Ovary (tissue), 9 donors: Measurements from ENCODE around the gene MAD1L1. TPM values are rescaled to one million over a fixed set of nuclear protein-coding genes. Genes with fewer than 3 reads are reported as not detected.
A peak's percentile ranks its signal among the peaks of the same experiment; 100 is the strongest.

ENCODE experiments used
- DNase-seq, 5 donors: peaks; one replicate each; pipeline ENCODE4 v3.0.0-alpha.2; 2019 to 2020
- H3K27ac ChIP-seq, 2 donors: fragments of 200-600 bp; one replicate each; pipeline versions ENCODE4 v1.5.1 to v1.8.0; 2019 to 2022
- H3K27me3 ChIP-seq: fragments of 200-600 bp; one replicate; pipeline ENCODE4 v1.8.0; 2022
- H3K36me3 ChIP-seq: fragments of 200-600 bp; sonication (generic); one replicate; pipeline ENCODE4 v1.5.1; 2019
- H3K4me1 ChIP-seq: one replicate; pipeline ENCODE4 v1.8.1; 2013; ENCODE audit warnings: mild to moderate bottlenecking, moderate library complexity; ENCODE audit not compliant: insufficient read depth
- H3K4me3 ChIP-seq: fragments of 200-600 bp; sonication (generic); one replicate; pipeline ENCODE4 v1.5.1; 2017
- H3K9me3 ChIP-seq, 2 donors: fragments of 200-600 bp in 1 of 2; sonication (generic) in 1 of 2; one replicate each; pipeline versions ENCODE4 v1.5.1 to v1.8.1; 2013 to 2019; ENCODE audit warnings: mild to moderate bottlenecking in 1 of 2, moderate library complexity in 1 of 2
- CTCF ChIP-seq, 3 donors: fragments of 450-650 bp in 2 of 3; fragments of 200-600 bp in 1 of 3; IDR thresholded peaks; one replicate each; pipeline versions ENCODE4 v1.5.1 to v1.8.0; 2016 to 2022; ENCODE audit warnings: antibody characterized with exemption in 3 of 3, mild to moderate bottlenecking in 1 of 3
- EP300 ChIP-seq: sonication (generic); formaldehyde crosslinking; IDR thresholded peaks from one replicate; pipeline ENCODE4 v1.6.1; 2017; ENCODE audit warnings: antibody characterized with exemption
- POLR2A ChIP-seq: fragments of 450-650 bp; IDR thresholded peaks from one replicate; pipeline ENCODE4 v1.6.1; 2017; ENCODE audit warnings: antibody characterized with exemption, mild to moderate bottlenecking, moderate library complexity
- WGBS, 3 donors: extraction: QIAGEN DNeasy Blood & Tissue Kit in 1 of 3; methylation state at CpG; one replicate each; pipeline versions ENCODE4 v1.1.5 to v1.1.7; 2013 to 2017; 5-methylcytosine and 5-hydroxymethylcytosine counted together
- intact Hi-C, 4 donors: fragments of 100-400 bp; cut with DNase I; formaldehyde crosslinking; loops; one replicate each; pipeline versions ENCODE4 v1.11.0 to v1.15.1; 2022 to 2023
- polyA plus RNA-seq, 2 donors: library from polyadenylated mRNA; stranded (reverse); fragments of 200-250 nt in 1 of 2; fragments of 350-450 nt in 1 of 2; fragmentation: Illumina TruSeq in 1 of 2; extraction: RNeasy Lipid Tissue Mini Kit (QIAGEN cat#74804) in 1 of 2; gene quantifications; one replicate each; pipeline ENCODE4 v1.2.3, GENCODE V29; 2013 to 2014
- total RNA-seq, 7 donors: library from RNA; depleted of rRNA in 2 of 7; stranded (reverse); fragments of >200 nt in 2 of 7; fragmentation: NEBNext Ultra II Directional in 3 of 7; extraction: Animal tissue kit (Norgen Biotek cat#: 25700) in 3 of 7; gene quantifications; one replicate each; pipeline versions ENCODE4 v1.1.0 to v1.2.4, GENCODE V29; 2016 to 2023
- donor health status: DM: no; HTN: no; CAD: no; lungs with moderate emphysema.
- donor health status: DM: no; HTN: no; CAD: no.
- donor health status: Bipolar disorder and iron deficiency.
- donor health status: DM: yes; HTN: yes; CAD: no.
- donor health status: DM: no; HTN: no; CAD: no.
- donor health status: DM: yes; HTN: yes; CAD: no.

Gene MAD1L1
- total and polyA plus RNA-seq, 9 donors = 5.9 to 36.6 (median 22.8) TPM

- Histone ChIP-seq H3K4me3 (no peak overlapping the region), H3K36me3 (no peaks in the 10 kb centered on the region), H3K4me1 (peaks cover 3% of the 10 kb centered on the region), H3K9me3 (no peaks in the 10 kb centered on the region), H3K27me3 (no peaks in the 10 kb centered on the region), H3K27ac (no peak overlapping the region)
- WGBS, 3 donors = 96 to 97% (median 97%) methylated on average over 25 of the region's 25 CpGs
- intact Hi-C loops = no loop called here
- TF ChIP-seq EP300 = no peak
- no peak for DNase-seq
Observed at GRCh38 chr7:2084781-2085505, 147.8 kb downstream of the MAD1L1 start.

- Histone ChIP-seq H3K9me3 (no peaks in the 10 kb centered on the region), H3K27me3 (no peaks in the 10 kb centered on the region), H3K27ac (no peak overlapping the region), H3K36me3 (no peaks in the 10 kb centered on the region), H3K4me1 (peaks cover 3% of the 10 kb centered on the region), H3K4me3 (no peak overlapping the region)
- intact Hi-C loops = no loop called here
- DNase-seq = peak in 1 of 5 donors; percentile 18
- 94 to 96% (median 95%) methylated on average over 18 of the region's 18 CpGs for WGBS, 3 donors
- TF ChIP-seq CTCF (IDR thresholded peaks at IDR 0.05) = no peak
- no peak for TF ChIP-seq POLR2A
- no peak for TF ChIP-seq EP300
Observed at GRCh38 chr7:2084331-2084730, 148.4 kb downstream of the MAD1L1 start.

- Histone ChIP-seq H3K4me3 (no peak overlapping the region), H3K27me3 (no peaks in the 10 kb centered on the region), H3K9me3 (no peaks in the 10 kb centered on the region), H3K36me3 (no peaks in the 10 kb centered on the region), H3K4me1 (peaks cover 3% of the 10 kb centered on the region), H3K27ac (no peak overlapping the region)
- TF ChIP-seq POLR2A = no peak
- TF ChIP-seq CTCF (IDR thresholded peaks at IDR 0.05) = no peak
- no peak for TF ChIP-seq EP300
- DNase-seq = no peak
- intact Hi-C loops = no loop called here
- WGBS, 3 donors = 94 to 97% (median 96%) methylated on average over 17 of the region's 17 CpGs
Observed at GRCh38 chr7:2083362-2083761, 149.4 kb downstream of the MAD1L1 start.

- intact Hi-C loops = no loop called here
- Histone ChIP-seq H3K4me1 (peaks cover 3% of the 10 kb centered on the region), H3K27ac (no peak overlapping the region), H3K4me3 (no peak overlapping the region), H3K36me3 (no peaks in the 10 kb centered on the region), H3K27me3 (no peaks in the 10 kb centered on the region), H3K9me3 (no peaks in the 10 kb centered on the region)
- peak; percentile 54 to 77 (median 71) for DNase-seq
- 46 to 50% (median 48%) methylated on average over 31 of the region's 31 CpGs for WGBS, 3 donors
- no peak for TF ChIP-seq CTCF (IDR thresholded peaks at IDR 0.05)
- no peak for TF ChIP-seq POLR2A
- TF ChIP-seq EP300 = no peak
Observed at GRCh38 chr7:2082139-2082998, 150.4 kb downstream of the MAD1L1 start.
